ENCODE measurements around the gene KDELR1. TPM values are rescaled to one million over a fixed set of nuclear protein-coding genes. Genes with fewer than 3 reads are reported as not detected.

Gene KDELR1
- total and polyA plus RNA-seq, 2 of the 13 experiments (the other 11 are each of a cell fraction or from before 2014, with no cell fraction given) = 134 to 185 TPM

DNA sequence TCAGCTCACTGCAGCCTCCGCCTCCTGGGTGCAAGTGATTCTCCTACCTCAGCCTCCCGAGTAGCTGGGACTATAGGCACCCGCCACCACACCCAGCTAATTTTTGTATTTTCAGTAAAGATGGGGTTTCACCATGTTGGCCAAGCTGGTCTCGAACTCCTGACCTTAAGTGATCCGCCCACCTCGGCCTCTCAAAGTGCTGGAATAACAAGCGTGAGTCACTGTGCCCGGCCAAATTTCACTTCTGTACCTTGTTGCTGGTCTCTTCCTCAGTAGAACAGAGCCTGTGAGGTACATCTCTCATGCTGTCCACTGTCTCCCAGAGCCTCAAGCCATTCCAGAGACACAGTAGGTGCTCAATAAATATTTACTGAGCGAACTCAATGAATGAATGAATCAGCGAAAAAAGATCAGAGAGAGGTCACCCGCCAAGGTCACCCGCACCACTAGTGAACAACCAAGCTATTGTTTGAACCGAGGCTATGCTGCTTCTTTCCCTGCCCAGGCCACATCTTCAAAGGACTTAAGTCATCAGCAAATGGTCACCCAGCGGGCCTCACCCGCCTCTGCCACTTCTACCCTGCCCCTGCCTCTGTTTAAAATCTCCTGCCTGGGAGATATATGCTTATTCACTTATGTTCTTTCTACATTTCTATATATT, 36.9 kb downstream of the KDELR1 start (continued):
- TF ChIP-seq, protein P1, sequence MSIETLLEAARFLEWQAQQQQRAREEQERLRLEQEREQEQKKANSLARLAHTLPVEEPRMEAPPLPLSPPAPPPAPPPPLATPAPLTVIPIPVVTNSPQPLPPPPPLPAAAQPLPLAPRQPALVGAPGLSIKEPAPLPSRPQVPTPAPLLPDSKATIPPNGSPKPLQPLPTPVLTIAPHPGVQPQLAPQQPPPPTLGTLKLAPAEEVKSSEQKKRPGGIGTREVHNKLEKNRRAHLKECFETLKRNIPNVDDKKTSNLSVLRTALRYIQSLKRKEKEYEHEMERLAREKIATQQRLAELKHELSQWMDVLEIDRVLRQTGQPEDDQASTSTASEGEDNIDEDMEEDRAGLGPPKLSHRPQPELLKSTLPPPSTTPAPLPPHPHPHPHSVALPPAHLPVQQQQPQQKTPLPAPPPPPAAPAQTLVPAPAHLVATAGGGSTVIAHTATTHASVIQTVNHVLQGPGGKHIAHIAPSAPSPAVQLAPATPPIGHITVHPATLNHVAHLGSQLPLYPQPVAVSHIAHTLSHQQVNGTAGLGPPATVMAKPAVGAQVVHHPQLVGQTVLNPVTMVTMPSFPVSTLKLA (IDR thresholded peaks at IDR 0.05) = no peak; the same call in 1 of the 2 replicates
- peak; percentile 60; the same call in 1 of the 2 replicates for TF ChIP-seq ZNF629 (CRISPR knock-in tag; conservative IDR thresholded peaks at IDR 0.05)
- no peak for TF ChIP-seq ZNF432 (CRISPR knock-in tag; IDR thresholded peaks at IDR 0.05; ENCODE audit: borderline replicate concordance)
- TF ChIP-seq ZFYVE20 (CRISPR knock-in tag; IDR thresholded peaks at IDR 0.05; ENCODE audit: borderline replicate concordance, low read depth) = no peak
- peak; percentile 20 for TF ChIP-seq ZNF883 (CRISPR knock-in tag; IDR thresholded peaks at IDR 0.05; ENCODE audit: not compliant biosample characterization)
- TF ChIP-seq, protein P2, sequence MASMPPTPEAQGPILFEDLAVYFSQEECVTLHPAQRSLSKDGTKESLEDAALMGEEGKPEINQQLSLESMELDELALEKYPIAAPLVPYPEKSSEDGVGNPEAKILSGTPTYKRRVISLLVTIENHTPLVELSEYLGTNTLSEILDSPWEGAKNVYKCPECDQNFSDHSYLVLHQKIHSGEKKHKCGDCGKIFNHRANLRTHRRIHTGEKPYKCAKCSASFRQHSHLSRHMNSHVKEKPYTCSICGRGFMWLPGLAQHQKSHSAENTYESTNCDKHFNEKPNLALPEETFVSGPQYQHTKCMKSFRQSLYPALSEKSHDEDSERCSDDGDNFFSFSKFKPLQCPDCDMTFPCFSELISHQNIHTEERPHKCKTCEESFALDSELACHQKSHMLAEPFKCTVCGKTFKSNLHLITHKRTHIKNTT (CRISPR knock-in tag; IDR thresholded peaks at IDR 0.05) = no peak
- TF ChIP-seq ZBTB8A (CRISPR knock-in tag; IDR thresholded peaks at IDR 0.05; ENCODE audit: borderline replicate concordance, low read depth) = no peak
- TF ChIP-seq, protein P3, sequence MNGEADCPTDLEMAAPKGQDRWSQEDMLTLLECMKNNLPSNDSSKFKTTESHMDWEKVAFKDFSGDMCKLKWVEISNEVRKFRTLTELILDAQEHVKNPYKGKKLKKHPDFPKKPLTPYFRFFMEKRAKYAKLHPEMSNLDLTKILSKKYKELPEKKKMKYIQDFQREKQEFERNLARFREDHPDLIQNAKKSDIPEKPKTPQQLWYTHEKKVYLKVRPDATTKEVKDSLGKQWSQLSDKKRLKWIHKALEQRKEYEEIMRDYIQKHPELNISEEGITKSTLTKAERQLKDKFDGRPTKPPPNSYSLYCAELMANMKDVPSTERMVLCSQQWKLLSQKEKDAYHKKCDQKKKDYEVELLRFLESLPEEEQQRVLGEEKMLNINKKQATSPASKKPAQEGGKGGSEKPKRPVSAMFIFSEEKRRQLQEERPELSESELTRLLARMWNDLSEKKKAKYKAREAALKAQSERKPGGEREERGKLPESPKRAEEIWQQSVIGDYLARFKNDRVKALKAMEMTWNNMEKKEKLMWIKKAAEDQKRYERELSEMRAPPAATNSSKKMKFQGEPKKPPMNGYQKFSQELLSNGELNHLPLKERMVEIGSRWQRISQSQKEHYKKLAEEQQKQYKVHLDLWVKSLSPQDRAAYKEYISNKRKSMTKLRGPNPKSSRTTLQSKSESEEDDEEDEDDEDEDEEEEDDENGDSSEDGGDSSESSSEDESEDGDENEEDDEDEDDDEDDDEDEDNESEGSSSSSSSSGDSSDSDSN (CRISPR knock-in tag; IDR thresholded peaks at IDR 0.05) = peak; percentile 66
- TF ChIP-seq PTBP1 (IDR thresholded peaks at IDR 0.05; ENCODE audit: low read depth, low read length, poor library complexity, severe bottlenecking) = no peak
- no peak for TF ChIP-seq HIVEP1 (CRISPR knock-in tag; IDR thresholded peaks at IDR 0.05)
- TF ChIP-seq ZNF337 (CRISPR knock-in tag; IDR thresholded peaks at IDR 0.05; ENCODE audit: borderline replicate concordance, low read depth) = peak; percentile 43; the same call in 1 of the 2 replicates
- TF ChIP-seq FOXC1 (CRISPR knock-in tag; IDR thresholded peaks at IDR 0.05; ENCODE audit: borderline replicate concordance) = peak; percentile 68; the same call in 1 of the 2 replicates
- peak; percentile 70; the same call in 1 of the 2 replicates for TF ChIP-seq NAIF1 (CRISPR knock-in tag; IDR thresholded peaks at IDR 0.05; ENCODE audit: borderline replicate concordance)
- no peak for TF ChIP-seq HOXA9 (CRISPR knock-in tag; IDR thresholded peaks at IDR 0.05; ENCODE audit: borderline replicate concordance)
- TF ChIP-seq MTA3 (CRISPR knock-in tag; IDR thresholded peaks at IDR 0.05) = no peak
- TF ChIP-seq MAFK (conservative IDR thresholded peaks at IDR 0.05 in 1 of 2, IDR thresholded peaks at IDR 0.05 in 1 of 2; ENCODE audit: low read length in 2 of 2) = peak; percentile 92 to 98
- TF ChIP-seq ZEB1 (IDR thresholded peaks at IDR 0.05; ENCODE audit: insufficient replicate concordance, low read depth) = no peak
- peak; percentile 97 for TF ChIP-seq ISL2 (CRISPR knock-in tag; IDR thresholded peaks at IDR 0.05)

Measured in HepG2 (cell line).